ENCODE results near the gene SH3TC2.

SH3TC2 gene

DNA sequence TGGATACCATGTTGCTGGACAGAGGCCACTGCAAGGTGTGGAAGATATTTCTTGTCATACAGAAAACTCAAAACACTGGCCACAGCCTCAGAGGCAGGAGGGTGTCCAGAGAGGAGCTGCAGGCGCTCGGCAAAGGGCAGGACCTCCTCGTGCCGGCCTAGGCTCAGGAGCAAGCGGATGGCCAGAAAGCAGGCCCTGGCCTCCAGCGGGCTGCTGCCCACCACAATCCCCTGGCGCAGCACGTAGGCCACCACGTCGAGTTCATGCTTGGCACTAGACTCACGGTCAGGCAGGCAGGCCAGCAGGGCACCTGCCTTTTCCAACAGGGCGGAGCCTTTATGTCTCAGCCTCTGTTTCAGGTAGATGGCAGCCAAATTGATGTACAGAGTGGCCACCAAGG, 35.2 kb downstream of the SH3TC2 start:
- DNase-seq: no peak

DNA sequence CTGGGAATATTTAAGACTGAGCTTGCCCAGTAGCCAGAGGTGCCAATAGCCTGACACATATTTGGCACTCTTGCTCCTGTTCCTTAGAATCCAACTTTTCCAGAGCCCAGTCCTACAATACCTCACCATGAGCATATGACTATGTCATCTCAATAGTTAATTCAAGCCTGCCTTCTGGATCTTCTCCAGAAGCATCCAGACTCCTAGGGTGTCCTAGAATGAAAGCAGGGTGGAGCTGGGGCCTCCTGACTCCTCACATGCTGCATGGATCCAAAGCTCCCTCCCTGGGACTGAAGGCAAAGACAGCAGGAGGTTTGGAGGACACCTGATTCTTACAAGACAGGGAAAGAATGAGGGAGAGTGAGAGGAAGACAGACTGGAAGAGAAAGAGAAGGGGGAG, 37.9 kb downstream of the SH3TC2 start:
- DNase-seq: no peak

DNA sequence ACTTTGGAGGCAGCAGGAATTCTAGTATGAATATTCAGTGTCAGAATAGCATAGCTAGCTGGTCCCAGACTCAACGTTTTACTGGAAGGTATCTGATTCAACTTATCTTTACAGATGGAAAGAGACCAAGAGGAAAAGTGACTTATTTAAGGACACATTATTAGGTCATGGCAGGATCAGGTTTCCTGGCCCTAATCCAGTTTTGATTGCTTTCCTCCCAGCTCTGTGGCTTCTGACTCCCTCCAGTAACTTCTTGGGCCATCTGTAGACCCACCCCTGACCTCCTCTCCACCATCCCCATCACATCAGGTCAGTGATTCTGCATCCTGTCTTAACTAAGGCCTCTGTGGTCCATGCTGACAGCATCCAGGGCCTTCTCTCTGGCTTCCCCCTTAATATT, 38.4 kb downstream of the SH3TC2 start:
- no peak for DNase-seq

DNA sequence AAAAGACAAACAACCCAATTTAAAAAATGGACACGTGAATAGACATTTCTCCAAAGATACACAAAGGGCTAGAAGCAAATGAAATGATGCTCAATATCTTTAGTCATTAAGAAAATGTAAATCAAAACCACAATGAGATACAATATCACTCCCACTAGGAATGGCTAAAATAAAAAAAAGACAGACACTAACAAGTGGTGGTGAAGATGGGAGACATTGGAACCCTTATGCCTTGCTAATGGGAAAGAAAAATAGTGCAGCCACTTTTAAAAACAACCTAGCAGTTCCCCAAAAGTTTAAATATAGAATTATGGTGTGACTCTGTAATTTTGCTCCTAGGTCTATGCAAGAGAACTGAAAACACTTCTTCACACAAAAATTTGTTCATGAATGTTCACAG, 40.7 kb downstream of the SH3TC2 start:
- DNase-seq: no peak

DNA sequence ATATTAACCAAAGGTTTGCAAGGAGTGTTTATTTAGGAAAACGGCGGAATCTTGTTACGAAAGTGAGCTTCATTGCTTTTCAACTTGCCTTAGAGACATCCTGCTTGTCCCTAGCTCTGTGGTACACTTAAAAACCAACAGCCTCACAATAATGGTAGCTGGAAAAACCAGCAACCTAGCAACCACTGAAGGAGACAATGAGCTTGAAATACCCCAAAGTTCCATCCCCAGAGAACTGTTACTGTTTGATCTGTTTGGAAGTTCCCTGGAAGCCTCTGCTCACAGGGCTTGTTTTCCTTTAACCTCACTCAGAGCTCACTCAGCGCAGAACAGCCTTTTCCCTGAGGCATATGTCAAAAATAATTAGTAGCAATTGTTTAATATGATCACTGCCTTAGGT, 43.2 kb downstream of the SH3TC2 start:
- DNase-seq: no peak

- no peak for DNase-seq
Measured at GRCh38 chr5:149018909-149019443, 43.9 kb downstream of the SH3TC2 start.

DNA sequence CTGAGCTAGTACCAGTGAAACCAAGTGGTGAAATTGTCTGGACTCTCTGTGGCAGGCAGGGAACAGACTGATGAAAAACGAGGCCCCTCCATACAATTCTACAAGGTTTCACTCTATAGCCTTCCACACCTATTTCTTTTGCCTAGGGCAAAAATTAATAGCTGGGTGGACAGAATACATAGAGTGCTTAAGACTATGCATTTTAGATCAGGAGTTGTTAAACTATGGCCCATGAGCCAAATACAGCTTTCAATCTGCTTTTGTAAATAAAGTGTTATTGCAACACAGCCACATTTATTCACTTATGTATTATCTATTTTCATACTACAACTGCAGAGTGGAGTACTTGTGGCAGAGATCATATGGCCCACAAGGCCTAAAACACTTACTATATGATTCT, 45.2 kb downstream of the SH3TC2 start:
- no peak for DNase-seq

DNA sequence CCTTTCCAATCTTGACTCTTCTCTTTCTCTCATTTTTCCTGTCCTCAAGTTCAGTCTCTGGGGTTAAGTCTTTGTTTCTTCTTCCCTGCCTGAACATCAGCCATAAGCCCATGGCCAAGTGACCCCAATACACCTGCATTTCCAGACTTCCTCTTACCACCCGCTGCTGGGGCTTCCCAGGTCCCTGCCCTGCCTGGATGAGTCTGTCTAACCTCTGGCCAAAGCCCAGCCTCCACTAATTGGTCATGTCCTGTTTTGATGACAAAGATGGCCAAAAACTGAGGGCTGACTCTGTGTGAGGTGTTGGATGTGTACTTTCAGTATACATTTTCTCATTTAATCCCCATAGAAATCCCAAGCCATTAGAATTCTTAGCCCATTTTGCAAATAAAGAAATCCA, 47.3 kb downstream of the SH3TC2 start:
- no peak for DNase-seq

- DNase-seq: peak; percentile 32
Measured at GRCh38 chr5:149015126-149015525, 47.7 kb downstream of the SH3TC2 start.

- no peak for DNase-seq
Measured at GRCh38 chr5:149014571-149015031, 48.3 kb downstream of the SH3TC2 start.

DNA sequence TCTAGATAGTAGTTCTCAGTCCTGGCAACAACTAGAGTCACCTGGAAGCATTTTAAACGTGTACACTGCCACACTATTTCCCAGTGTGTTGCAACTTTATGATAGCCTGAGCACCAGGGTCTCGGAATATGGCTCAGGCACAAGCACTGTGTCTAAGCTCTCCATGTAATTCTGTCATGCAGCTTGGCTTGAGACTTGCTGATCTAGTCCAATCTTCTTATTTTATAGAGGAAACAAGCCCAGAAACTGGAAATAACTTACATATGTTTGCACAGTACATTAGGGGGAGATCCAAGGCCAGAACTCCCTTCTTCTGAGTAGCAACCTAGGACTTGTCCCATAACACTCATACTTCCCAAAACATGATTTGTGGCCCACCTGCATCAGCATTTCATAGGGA, 49.1 kb downstream of the SH3TC2 start:
- no peak for DNase-seq

GRCh38 chr5:149012350-149012749, 50.5 kb downstream of the SH3TC2 start:
- DNase-seq: no peak

DNA sequence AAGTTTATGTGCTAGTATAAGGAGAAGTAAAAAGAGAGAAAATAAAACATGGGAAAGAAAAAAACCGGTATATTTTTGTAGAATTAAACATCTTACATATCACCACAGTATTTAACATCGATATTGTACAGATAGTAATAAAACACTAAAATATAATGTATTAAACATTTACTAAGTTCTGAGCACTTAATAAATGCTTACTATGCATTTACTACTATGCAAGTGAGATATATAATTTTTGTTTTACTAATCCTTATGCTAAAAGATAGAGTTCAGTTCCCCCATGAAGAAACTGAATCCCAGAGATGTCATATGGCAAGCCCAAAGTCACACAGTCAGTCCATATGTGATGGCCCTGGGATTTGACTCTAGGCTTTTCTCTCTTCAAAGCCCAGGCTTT, 51.1 kb downstream of the SH3TC2 start:
- DNase-seq: no peak

- DNase-seq: no peak
Measured at GRCh38 chr5:149011084-149011483, 51.8 kb downstream of the SH3TC2 start.

- DNase-seq: no peak
Measured at GRCh38 chr5:149007174-149007573, 55.7 kb downstream of the SH3TC2 start.

DNA sequence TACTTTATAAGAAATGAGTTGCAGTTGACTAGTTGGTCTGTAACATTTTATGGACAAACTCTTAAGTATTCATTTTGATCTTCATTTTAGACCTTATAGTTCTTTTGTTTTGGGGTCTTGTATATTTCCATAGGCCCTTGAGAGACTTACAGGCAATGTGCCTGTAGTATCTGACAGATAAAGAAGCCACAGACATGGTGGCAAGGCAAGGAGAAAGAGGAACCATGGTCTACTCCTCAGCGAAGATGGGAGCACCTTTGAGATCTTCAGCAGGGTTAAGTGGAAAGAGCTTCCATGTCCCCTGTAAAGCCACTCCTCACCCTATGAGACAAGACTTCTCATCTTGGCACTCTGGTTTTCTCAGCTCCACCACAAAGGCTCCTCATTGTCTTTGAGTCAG, 56.4 kb downstream of the SH3TC2 start:
- peak; percentile 28 for DNase-seq

DNA sequence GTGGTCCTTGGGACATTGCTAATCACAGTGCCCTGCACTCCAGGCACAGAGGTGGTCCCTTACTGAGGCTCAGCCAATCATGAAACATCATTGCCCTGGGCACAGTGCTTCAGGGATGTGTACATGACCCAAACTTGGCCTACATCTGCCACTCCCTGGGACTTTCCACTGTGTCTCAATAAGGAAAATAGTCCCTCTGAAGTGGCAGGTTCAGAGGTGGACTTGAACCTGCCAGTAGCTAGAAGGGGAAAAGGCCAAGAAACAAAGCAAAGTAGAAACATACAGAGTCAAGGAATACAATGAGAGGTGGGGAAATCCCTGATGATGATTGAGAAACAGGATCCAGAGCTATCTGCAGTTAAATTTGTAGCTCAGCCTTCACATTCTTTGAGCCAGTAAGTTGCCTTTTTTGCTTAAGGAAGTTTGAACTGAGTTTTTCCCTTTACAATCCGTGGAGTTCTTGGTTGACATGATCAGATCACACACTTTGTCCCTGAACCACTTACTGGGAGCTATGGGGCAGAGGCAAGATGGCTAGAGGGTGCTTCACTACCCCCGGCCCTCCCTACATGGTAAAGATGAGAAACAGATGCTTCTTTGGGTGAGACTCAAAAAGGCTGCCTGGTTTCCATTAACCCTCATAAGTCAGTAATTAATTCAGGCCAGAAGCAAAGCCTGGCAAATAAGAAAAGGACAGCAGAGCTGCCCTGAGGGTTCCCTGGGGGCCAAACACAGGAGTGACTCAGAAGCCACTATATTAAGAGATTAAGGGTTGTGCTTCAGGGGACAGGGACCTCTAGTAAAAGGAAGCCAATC, 57.6 kb downstream of the SH3TC2 start:
- DNase-seq: no peak

GRCh38 chr5:149004559-149004958, 58.3 kb downstream of the SH3TC2 start:
- DNase-seq: no peak

DNA sequence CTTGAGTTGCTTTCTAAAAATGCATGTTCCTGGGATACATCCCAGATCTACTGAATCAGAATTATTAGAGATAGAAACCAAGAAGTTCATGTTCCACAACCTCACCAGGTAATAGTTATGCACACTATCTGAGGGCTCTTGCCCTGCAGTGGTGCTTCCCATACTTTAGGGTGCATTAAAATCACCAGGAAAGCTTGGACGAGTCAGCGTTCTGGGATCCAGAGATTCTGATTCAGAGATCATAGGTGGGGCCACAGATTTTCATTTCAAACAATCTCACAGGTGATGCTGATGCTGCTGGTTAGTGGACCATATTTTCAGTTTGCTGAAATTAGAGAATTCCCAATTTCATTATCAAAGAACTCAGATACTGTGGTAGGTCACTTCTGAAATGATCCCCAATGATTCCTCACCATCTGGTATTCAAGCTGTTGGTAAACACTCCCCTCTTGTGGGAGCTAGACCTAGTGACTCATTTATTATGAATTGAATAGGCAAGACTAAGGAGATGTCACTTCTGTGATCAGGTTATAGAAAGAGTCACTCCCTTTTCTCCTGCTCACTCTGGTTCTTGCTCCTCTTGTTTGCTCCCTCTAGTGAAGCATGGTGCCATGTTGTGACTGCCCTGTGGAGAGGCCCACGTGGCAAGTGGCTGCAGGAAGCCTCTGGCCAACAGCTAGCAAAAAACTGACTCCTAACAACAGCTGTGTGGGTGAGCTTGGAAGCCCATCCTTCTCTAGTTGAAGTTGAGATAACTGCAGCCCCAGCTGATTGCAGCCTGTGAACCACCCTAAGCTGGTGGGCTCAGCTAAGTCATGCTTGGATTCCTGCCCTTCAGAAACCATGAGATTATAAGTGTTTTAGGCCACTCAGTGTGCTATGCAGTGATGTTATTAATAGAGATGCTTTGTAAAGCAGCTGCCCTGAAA, 59.8 kb downstream of the SH3TC2 start:
- no peak for DNase-seq

- peak; percentile 42 for DNase-seq
Measured at GRCh38 chr5:149002053-149002452, 60.8 kb downstream of the SH3TC2 start.

DNA sequence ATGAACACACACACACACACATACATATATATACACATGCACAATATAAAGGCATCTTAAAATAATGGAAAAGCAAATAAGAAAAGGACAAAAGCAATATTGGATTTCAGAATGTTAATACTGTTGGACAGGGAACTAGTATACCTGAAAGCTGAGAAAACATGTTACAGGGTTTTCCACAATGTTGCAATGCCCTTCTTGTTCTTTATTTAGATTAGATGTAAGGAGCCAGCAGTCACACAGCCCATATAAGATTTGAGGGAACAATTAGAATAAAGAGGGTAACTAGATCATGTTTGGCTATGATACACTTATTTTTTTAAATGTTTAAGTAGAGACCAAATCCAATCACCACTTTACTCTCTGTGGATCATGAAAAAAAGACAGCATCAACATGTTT, 61.7 kb downstream of the SH3TC2 start:
- no peak for DNase-seq

DNA sequence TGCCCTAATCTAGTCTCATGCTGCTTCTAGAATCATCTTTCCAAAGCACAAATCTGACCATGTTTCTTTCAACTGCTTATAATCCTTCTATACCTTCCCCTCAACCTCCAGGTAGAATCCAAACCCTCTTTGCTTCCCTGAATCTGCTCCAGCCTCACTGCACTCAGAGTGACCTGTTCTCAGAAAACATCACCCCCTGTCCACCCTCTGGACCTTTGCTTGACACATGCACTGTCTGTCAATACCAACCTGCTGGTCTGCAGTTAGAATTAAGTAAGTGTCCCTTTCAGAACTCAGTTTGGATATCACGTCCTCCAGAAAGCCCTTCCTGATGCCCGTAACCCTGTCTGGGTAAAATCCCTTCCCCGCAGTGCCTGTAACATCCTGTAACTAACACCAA, 63.1 kb downstream of the SH3TC2 start:
- no peak for DNase-seq

DNA sequence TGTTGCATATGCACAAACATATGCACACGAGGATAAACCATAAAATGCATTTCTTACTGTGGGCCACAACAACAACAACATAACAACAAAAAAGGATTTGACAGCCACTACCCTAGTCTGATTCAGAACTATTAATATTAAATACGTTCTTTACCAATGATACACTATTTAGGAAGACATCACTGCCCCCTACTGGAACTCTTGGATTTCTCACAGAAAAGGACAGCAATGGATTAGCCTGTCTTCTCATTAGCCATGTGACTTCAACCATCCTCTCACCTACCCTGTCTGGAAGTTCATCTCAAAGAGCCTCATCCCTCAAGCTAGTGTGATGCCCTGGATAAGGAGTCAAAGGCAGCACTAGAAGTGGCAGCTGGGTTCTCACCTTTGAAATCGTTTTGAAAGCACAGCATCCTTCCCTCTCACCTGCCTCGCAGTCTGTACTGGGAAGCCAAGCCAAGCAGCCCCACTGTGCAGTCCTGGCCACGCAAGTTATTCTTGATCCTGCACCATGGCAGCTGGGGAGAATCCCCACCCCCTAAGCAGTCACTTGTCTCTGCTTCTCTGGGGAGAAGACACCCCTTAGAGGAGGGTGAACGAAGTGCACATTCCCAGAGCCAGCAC, 64.6 kb downstream of the SH3TC2 start:
- peak; percentile 86 for DNase-seq
